T-helper 9 cell (primary cell): ENCODE measurements around the gene COPZ1.
"Not testable (repeated sequence)": the region's sequence is repeated elsewhere in the genome, so short reads cannot be mapped to it uniquely, and the experiment has no call there.

Source experiments
- DNase-seq: peaks from one replicate; pipeline ENCODE4 v3.0.0-alpha.2; 2020

The COPZ1 gene

GRCh38 chr12:54337280-54337842 is 12.4 kb downstream of the COPZ1 start:
- DNase-seq: no peak

GRCh38 chr12:54337854-54338650 is 13.1 kb downstream of the COPZ1 start:
- no peak for DNase-seq

- no peak for DNase-seq
Measured at GRCh38 chr12:54338698-54339296, 13.9 kb downstream of the COPZ1 start.

- DNase-seq: no peak
Measured at GRCh38 chr12:54340846-54341245, 15.9 kb downstream of the COPZ1 start.

GRCh38 chr12:54341378-54342300 is 16.7 kb downstream of the COPZ1 start:
- no peak for DNase-seq

GRCh38 chr12:54349036-54349435 is 24.1 kb downstream of the COPZ1 start:
- DNase-seq: no peak

- no peak for DNase-seq
Measured at GRCh38 chr12:54349679-54350078, 24.7 kb downstream of the COPZ1 start.

- no peak for DNase-seq
Measured at GRCh38 chr12:54350743-54351142, 25.8 kb downstream of the COPZ1 start.

GRCh38 chr12:54351341-54351740 is 26.4 kb downstream of the COPZ1 start:
- no peak for DNase-seq

- DNase-seq: no peak
Measured at GRCh38 chr12:54352022-54352531, 27.1 kb downstream of the COPZ1 start.

- DNase-seq: no peak
Measured at GRCh38 chr12:54352891-54353874, 28.3 kb downstream of the COPZ1 start.

- not testable (repeated sequence) for DNase-seq
Measured at GRCh38 chr12:54354271-54354670, 29.3 kb downstream of the COPZ1 start.

- no peak for DNase-seq
Measured at GRCh38 chr12:54355104-54355815, 30.3 kb downstream of the COPZ1 start.

GRCh38 chr12:54356228-54356627 is 31.3 kb downstream of the COPZ1 start:
- no peak for DNase-seq

- DNase-seq: no peak
Measured at GRCh38 chr12:54356951-54357356, 32.0 kb downstream of the COPZ1 start.

GRCh38 chr12:54357506-54358190 is 32.7 kb downstream of the COPZ1 start:
- no peak for DNase-seq

- DNase-seq: no peak
Measured at GRCh38 chr12:54358191-54358944, 33.4 kb downstream of the COPZ1 start.

- peak; percentile 88 for DNase-seq
Measured at GRCh38 chr12:54358945-54359761, 34.2 kb downstream of the COPZ1 start.
